PC-3 (cell line): ENCODE data around the gene DLGAP1. TPM values are rescaled to one million over a fixed set of nuclear protein-coding genes. Genes with fewer than 3 reads are reported as not detected.

Experiments
- ATAC-seq: fragments of 200-7000 bp; cut with Tn5 transposase; 2 replicates; pipeline ENCODE4 v1.9.1; 2020; ENCODE audit warnings: mild to moderate bottlenecking, moderate library complexity
- BruUV-seq: library from RNA; stranded (reverse); fragments of 400-500 nt; replicated peaks from 2 replicates; lab custom pipeline; 2021; lab: Mats Ljungman, UMichigan
- CTCF ChIA-PET: fragments of 300-600 bp; sonication (Branson Sonifier 250); formaldehyde crosslinking; loops from one replicate; lab custom pipeline; 2022; ENCODE audit warnings: antibody characterized with exemption; lab: Charles Lee
- POLR2A ChIA-PET: fragments of 300-600 bp; sonication (Branson Sonifier 250); formaldehyde crosslinking; loops from one replicate; lab custom pipeline; 2022; ENCODE audit warnings: antibody characterized with exemption; ENCODE audit not compliant: unreplicated experiment; lab: Charles Lee
- DNase-seq: peaks from one replicate; pipeline ENCODE4 v3.0.0-alpha.2; 2015
- H2AFZ ChIP-seq: fragments of 300-600 bp; sonication (generic); 2 replicates; pipeline ENCODE4 v1.6.0; 2016; ENCODE audit warnings: antibody characterized with exemption, low read length
- H3F3A ChIP-seq: fragments of 300-600 bp; sonication (generic); one replicate; pipeline ENCODE4 v1.6.0; 2017; ENCODE audit warnings: antibody characterized with exemption, low read length, control low read depth, mild to moderate bottlenecking; ENCODE audit not compliant: unreplicated experiment
- H3K27ac ChIP-seq: fragments of 300-600 bp; sonication (generic); 2 replicates; pipeline ENCODE4 v1.5.1; 2016; ENCODE audit warnings: mild to moderate bottlenecking, low read length
- H3K27me3 ChIP-seq: fragments of 300-600 bp; sonication (generic); 2 replicates; pipeline ENCODE4 v1.6.1; 2016; ENCODE audit warnings: low read length, mixed read lengths
- H3K36me3 ChIP-seq: fragments of 300-600 bp; sonication (generic); 2 replicates; pipeline ENCODE4 v1.6.1; 2016; ENCODE audit warnings: low read depth, mixed run types, low read length, mixed read lengths
- H3K4me1 ChIP-seq: fragments of 300-600 bp; sonication (generic); 2 replicates; pipeline ENCODE4 v1.5.1; 2016; ENCODE audit warnings: low read length; ENCODE audit not compliant: insufficient read depth
- H3K4me2 ChIP-seq: fragments of 300-600 bp; sonication (generic); 2 replicates; pipeline ENCODE4 v1.6.0; 2016; ENCODE audit warnings: low read length
- H3K4me3 ChIP-seq: fragments of 300-600 bp; sonication (generic); 2 replicates; pipeline ENCODE4 v1.5.1; 2016; ENCODE audit warnings: mild to moderate bottlenecking, low read length, mixed read lengths
- H3K79me2 ChIP-seq: fragments of 300-600 bp; sonication (generic); 2 replicates; pipeline ENCODE4 v1.6.1; 2017; ENCODE audit warnings: low read length, mixed read lengths
- H3K9ac ChIP-seq: fragments of 300-600 bp; sonication (generic); 2 replicates; pipeline ENCODE4 v1.6.0; 2016; ENCODE audit warnings: mild to moderate bottlenecking, low read length
- H3K9me2 ChIP-seq: fragments of 300-600 bp; sonication (generic); replicated peaks from 2 replicates; pipeline ENCODE4 v1.6.1; 2016; ENCODE audit warnings: mixed run types, low read length, mixed read lengths
- H3K9me3 ChIP-seq: fragments of 300-600 bp; sonication (generic); 2 replicates; pipeline ENCODE4 v1.6.1; 2016; ENCODE audit warnings: low read length, mixed read lengths
- H4K20me1 ChIP-seq: fragments of 300-600 bp; sonication (generic); 2 replicates; pipeline ENCODE4 v1.6.1; 2016; ENCODE audit warnings: low read length, mixed read lengths
- CTCF ChIP-seq: fragments of 300-600 bp; sonication (generic); conservative IDR thresholded peaks from 2 replicates; pipeline ENCODE4 v1.5.1; 2017; ENCODE audit warnings: antibody characterized with exemption, low read depth, mild to moderate bottlenecking, low read length
- EZH2 ChIP-seq: fragments of 300-600 bp; sonication (generic); IDR thresholded peaks from one replicate; pipeline ENCODE4 v1.6.1; 2017; ENCODE audit warnings: antibody characterized with exemption, mild to moderate bottlenecking, low read length; ENCODE audit not compliant: unreplicated experiment
- EZH2phosphoT487 ChIP-seq: fragments of 300-600 bp; sonication (generic); IDR thresholded peaks from 2 replicates; pipeline ENCODE4 v1.6.1; 2018; ENCODE audit warnings: mild to moderate bottlenecking, antibody characterized with exemption, low read length, borderline replicate concordance
- intact Hi-C: fragments of 100-400 bp; cut with micrococcal nuclease; formaldehyde crosslinking; loops from 2 replicates; pipeline ENCODE4 v1.9.0; 2023
- total RNA-seq: library from RNA; depleted of rRNA; stranded (reverse); fragments of >200 nt; gene quantifications from 2 replicates; pipeline ENCODE4 v1.2.3, GENCODE V29; 2014

Gene DLGAP1
- total RNA-seq, 1 experiment from 2014 or later: not detected

DNA sequence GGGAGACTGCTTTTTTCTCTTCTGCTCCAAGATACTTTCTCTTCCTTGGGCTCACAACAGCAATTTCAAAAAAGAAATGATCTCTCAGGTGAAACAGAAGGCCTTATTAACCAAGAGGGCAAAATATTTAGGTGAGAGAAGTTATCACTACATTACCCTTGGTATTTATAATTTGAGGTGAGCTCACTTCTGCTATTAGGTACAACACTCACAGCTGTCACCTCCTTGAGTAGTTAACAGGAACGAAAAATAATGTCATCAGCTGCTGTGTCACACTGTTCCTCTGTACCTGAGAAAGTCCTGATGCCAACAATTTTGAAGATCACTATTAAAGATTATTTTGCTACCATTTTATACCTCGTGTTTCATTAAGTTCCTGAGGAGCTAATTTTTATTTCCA lies 205.0 kb downstream of the DLGAP1 start:
- H3K36me3 ChIP-seq: no peaks in the 10 kb centered on the region
- H3K4me2 ChIP-seq: no peak overlapping the region
- BruUV-seq: no TSS peak
- H4K20me1 ChIP-seq: no peaks in the 10 kb centered on the region
- H3K4me1 ChIP-seq: no peaks in the 10 kb centered on the region
- H3K27ac ChIP-seq: no peak overlapping the region
- DNase-seq (no peak), ATAC-seq (no peak)
- no peak overlapping the region for H3K4me3 ChIP-seq
- H2AFZ ChIP-seq: no peak overlapping the region
- no peaks in the 10 kb centered on the region for H3K9me2 ChIP-seq
- no peak overlapping the region for H3K9ac ChIP-seq
- H3K79me2 ChIP-seq: no peaks in the 10 kb centered on the region
- no peaks in the 10 kb centered on the region for H3K27me3 ChIP-seq
- CTCF ChIA-PET: no interaction called here
- peaks cover 33% of the 10 kb centered on the region for H3K9me3 ChIP-seq
- POLR2A ChIA-PET: no interaction called here
- intact Hi-C loops: no loop called here
- TF ChIP-seq CTCF: no peak
- TF ChIP-seq EZH2phosphoT487: no peak
- H3F3A ChIP-seq: no peaks in the 10 kb centered on the region

- BruUV-seq: no TSS peak
- no peak overlapping the region for H3K4me2 ChIP-seq
- ChIA-PET CTCF (no interaction called here), POLR2A (no interaction called here)
- H3K79me2 ChIP-seq: no peaks in the 10 kb centered on the region
- no peaks in the 10 kb centered on the region for H3K36me3 ChIP-seq
- no peaks in the 10 kb centered on the region for H3K27me3 ChIP-seq
- H3K4me1 ChIP-seq: no peaks in the 10 kb centered on the region
- no peaks in the 10 kb centered on the region for H3F3A ChIP-seq
- H2AFZ ChIP-seq: no peak overlapping the region
- H3K9me3 ChIP-seq: peaks cover 33% of the 10 kb centered on the region
- intact Hi-C loops: no loop called here
- no peaks in the 10 kb centered on the region for H3K9me2 ChIP-seq
- ATAC-seq (no peak), DNase-seq (no peak)
- H4K20me1 ChIP-seq: no peaks in the 10 kb centered on the region
- TF ChIP-seq EZH2: no peak
- no peak for TF ChIP-seq CTCF
- no peak for TF ChIP-seq EZH2phosphoT487
- no peak overlapping the region for H3K9ac ChIP-seq
- H3K27ac ChIP-seq: no peak overlapping the region
- no peak overlapping the region for H3K4me3 ChIP-seq
These were observed 206.4 kb downstream of the DLGAP1 start for GRCh38 chr18:4248686-4249085.

DNA sequence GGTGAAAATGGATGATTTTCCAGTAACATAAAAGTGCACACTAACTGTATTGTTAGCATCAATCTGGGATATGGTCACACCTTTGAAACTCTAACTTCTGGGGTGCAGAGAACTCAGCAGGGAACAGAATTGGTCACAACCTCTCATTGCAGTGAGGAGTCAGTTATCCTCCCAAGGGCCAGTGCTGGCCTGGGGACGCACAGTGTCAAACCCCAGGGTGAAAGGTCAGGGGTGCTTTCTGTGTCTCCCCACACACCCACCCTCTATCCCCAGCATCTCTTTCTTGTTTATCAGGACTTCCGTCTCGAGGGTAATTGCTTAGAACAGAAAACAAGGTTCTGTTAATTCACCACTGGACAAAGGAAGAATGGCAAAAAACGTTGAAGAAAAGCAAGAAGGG lies 208.7 kb downstream of the DLGAP1 start:
- Histone ChIP-seq H3K9me2 (no peaks in the 10 kb centered on the region), H3K79me2 (no peaks in the 10 kb centered on the region), H3F3A (no peaks in the 10 kb centered on the region), H3K9ac (no peak overlapping the region), H4K20me1 (no peaks in the 10 kb centered on the region), H3K4me1 (no peaks in the 10 kb centered on the region), H3K36me3 (no peaks in the 10 kb centered on the region), H3K27me3 (no peaks in the 10 kb centered on the region), H3K4me3 (no peak overlapping the region), H3K4me2 (no peak overlapping the region), H2AFZ (no peak overlapping the region), H3K27ac (no peak overlapping the region), H3K9me3 (peaks cover 29% of the 10 kb centered on the region)
- no TSS peak for BruUV-seq
- no peak for ATAC-seq
- intact Hi-C loops: no loop called here
- ChIA-PET CTCF (no interaction called here), POLR2A (no interaction called here)
- TF ChIP-seq EZH2: no peak
- TF ChIP-seq CTCF: no peak
- TF ChIP-seq EZH2phosphoT487: no peak
- no peak for DNase-seq
